Astrocyte (in vitro differentiated cells and primary cell): ENCODE measurements around the gene MYO1E. TPM values are rescaled to one million over a fixed set of nuclear protein-coding genes. Genes with fewer than 3 reads are reported as not detected.

Experiments used
- DNase-seq: peaks from one replicate; pipeline ENCODE4 v3.0.0-alpha.2; 2010; ENCODE audit warnings: low read depth
- FAIRE-seq: peaks from 2 replicates; lab custom pipeline; 2011; peaks lifted over from hg19 to GRCh38; lab: Jason Lieb, UNC
- H2AFZ ChIP-seq: 2 replicates; pipeline ENCODE4 v1.6.0; 2012; ENCODE audit warnings: low read depth, low read length, inconsistent platforms
- H3K27ac ChIP-seq: 2 replicates; pipeline ENCODE4 v1.5.1; 2011; ENCODE audit warnings: low read depth, low read length, inconsistent platforms
- H3K27me3 ChIP-seq: 2 replicates; pipeline ENCODE4 v1.6.0; 2011; ENCODE audit warnings: low read length, inconsistent platforms; ENCODE audit not compliant: insufficient read depth
- H3K36me3 ChIP-seq: 2 replicates; pipeline ENCODE4 v1.5.1; 2011; ENCODE audit warnings: low read length, inconsistent platforms; ENCODE audit not compliant: insufficient read depth
- H3K4me1 ChIP-seq: 2 replicates; pipeline ENCODE4 v1.5.1; 2011; ENCODE audit warnings: low read length, inconsistent platforms; ENCODE audit not compliant: insufficient read depth
- H3K4me2 ChIP-seq: 2 replicates; pipeline ENCODE4 v1.6.0; 2012; ENCODE audit warnings: low read length, inconsistent platforms
- H3K4me3 ChIP-seq: 2 replicates; pipeline ENCODE4 v1.5.1; 2011; ENCODE audit warnings: low read depth, mild to moderate bottlenecking, low read length, inconsistent platforms; ENCODE audit not compliant: insufficient read depth
- H3K79me2 ChIP-seq: 2 replicates; pipeline ENCODE4 v1.6.0; 2012; ENCODE audit warnings: mild to moderate bottlenecking, low read length, inconsistent platforms; ENCODE audit not compliant: insufficient read depth
- H3K9ac ChIP-seq: 2 replicates; pipeline ENCODE4 v1.6.0; 2012; ENCODE audit warnings: mild to moderate bottlenecking, low read length, inconsistent platforms
- H3K9me3 ChIP-seq: 2 replicates; pipeline ENCODE4 v1.5.1; 2012; ENCODE audit warnings: low read depth, mild to moderate bottlenecking, low read length, inconsistent platforms; ENCODE audit not compliant: insufficient read depth
- H4K20me1 ChIP-seq: 2 replicates; pipeline ENCODE4 v1.6.0; 2012; ENCODE audit warnings: low read length, inconsistent platforms; ENCODE audit not compliant: insufficient read depth
- H3K27ac Mint-ChIP-seq: one replicate; pipeline ENCODE4 v1.8.0; 2021; ENCODE audit warnings: mild to moderate bottlenecking, mixed read lengths; ENCODE audit not compliant: unreplicated experiment
- H3K27me3 Mint-ChIP-seq: one replicate; pipeline ENCODE4 v1.8.0; 2021; ENCODE audit warnings: low read depth, mixed read lengths; ENCODE audit not compliant: unreplicated experiment
- H3K36me3 Mint-ChIP-seq: one replicate; pipeline ENCODE4 v1.8.0; 2021; ENCODE audit warnings: low read depth, mixed read lengths; ENCODE audit not compliant: unreplicated experiment
- H3K4me1 Mint-ChIP-seq: one replicate; pipeline ENCODE4 v1.8.0; 2021; ENCODE audit warnings: low read depth, mixed read lengths; ENCODE audit not compliant: unreplicated experiment
- H3K4me3 Mint-ChIP-seq: one replicate; pipeline ENCODE4 v1.8.0; 2021; ENCODE audit warnings: mild to moderate bottlenecking, moderate library complexity, mixed read lengths; ENCODE audit not compliant: unreplicated experiment
- H3K9me3 Mint-ChIP-seq: one replicate; pipeline ENCODE4 v1.8.0; 2021; ENCODE audit warnings: mild to moderate bottlenecking, mixed read lengths; ENCODE audit not compliant: unreplicated experiment
- CTCF ChIP-seq: IDR thresholded peaks from 2 replicates; pipeline ENCODE4 v1.5.1; 2011; ENCODE audit warnings: low read depth, mild to moderate bottlenecking, inconsistent platforms, low read length, moderate library complexity; ENCODE audit not compliant: insufficient read depth
- EZH2 ChIP-seq: IDR thresholded peaks from 2 replicates; pipeline ENCODE4 v1.6.1; 2012; ENCODE audit warnings: mild to moderate bottlenecking, low read length, inconsistent platforms; ENCODE audit not compliant: insufficient read depth
- total RNA-seq: library from RNA; stranded (reverse); gene quantifications from 2 replicates; pipeline ENCODE4 v1.2.1, GENCODE V29; 2021

Gene MYO1E
- total RNA-seq, 1 donor from 2014 or later: 227 TPM

- Histone ChIP-seq H3K79me2 (no peaks in the 10 kb centered on the region), H3K27me3 (peaks cover 17% of the 10 kb centered on the region), H3K4me2 (no peak overlapping the region), H3K4me1 (no peaks in the 10 kb centered on the region), H3K9me3 (no peaks in the 10 kb centered on the region), H3K4me3 (no peak overlapping the region), H4K20me1 (no peaks in the 10 kb centered on the region), H3K27ac (no peak overlapping the region), H3K36me3 (no peaks in the 10 kb centered on the region), H3K9ac (no peak overlapping the region), H2AFZ (no peak overlapping the region)
- no peak for DNase-seq
- no peak for FAIRE-seq
- H3K36me3 Mint-ChIP-seq: no peaks in the 10 kb centered on the region
- H3K9me3 Mint-ChIP-seq: no peaks in the 10 kb centered on the region
- no peaks in the 10 kb centered on the region for H3K4me1 Mint-ChIP-seq
- TF ChIP-seq EZH2: no peak
- no peak for TF ChIP-seq CTCF
- H3K4me3 Mint-ChIP-seq: no peak overlapping the region
- H3K27me3 Mint-ChIP-seq: peaks cover 46% of the 10 kb centered on the region
- no peak overlapping the region for H3K27ac Mint-ChIP-seq
Observed at GRCh38 chr15:59420108-59420507, 47.4 kb upstream of the MYO1E start.

GRCh38 chr15:59419170-59419569 lies 46.5 kb upstream of the MYO1E start:
- H3K79me2 ChIP-seq: no peaks in the 10 kb centered on the region

More at GRCh38 chr15:59419170-59419569, 46.5 kb upstream of the MYO1E start:
- H3K27ac ChIP-seq: no peak overlapping the region
- no peak overlapping the region for H3K4me2 ChIP-seq
- TF ChIP-seq EZH2: no peak
- no peak for TF ChIP-seq CTCF
- no peaks in the 10 kb centered on the region for H3K9me3 ChIP-seq
- H3K27me3 Mint-ChIP-seq: peaks cover 41% of the 10 kb centered on the region
- H3K4me3 Mint-ChIP-seq: no peak overlapping the region
- no peak overlapping the region for H2AFZ ChIP-seq
- FAIRE-seq (no peak), DNase-seq (no peak)
- H3K36me3 Mint-ChIP-seq: no peaks in the 10 kb centered on the region
- H3K4me3 ChIP-seq: no peak overlapping the region
- no peaks in the 10 kb centered on the region for H4K20me1 ChIP-seq
- no peaks in the 10 kb centered on the region for H3K9me3 Mint-ChIP-seq
- no peak overlapping the region for H3K9ac ChIP-seq
- no peaks in the 10 kb centered on the region for H3K4me1 Mint-ChIP-seq
- peaks cover 17% of the 10 kb centered on the region for H3K27me3 ChIP-seq
- no peaks in the 10 kb centered on the region for H3K4me1 ChIP-seq
- H3K36me3 ChIP-seq: no peaks in the 10 kb centered on the region
- H3K27ac Mint-ChIP-seq: no peak overlapping the region
